GM21526 (cell line): ENCODE data around the gene HDAC4.

Experiments
- ATAC-seq: cut with Tn5 transposase; IDR thresholded peaks from one replicate; pipeline ENCODE4 v1.9.1; 2021; ENCODE audit warnings: moderate library complexity; ENCODE audit not compliant: unreplicated experiment, low FRiP score

Gene HDAC4

GRCh38 chr2:239106314-239106908 is 294.4 kb downstream of the HDAC4 start:
- ATAC-seq = no peak

- ATAC-seq = no peak
Measured at GRCh38 chr2:239105234-239105633, 295.6 kb downstream of the HDAC4 start.

DNA sequence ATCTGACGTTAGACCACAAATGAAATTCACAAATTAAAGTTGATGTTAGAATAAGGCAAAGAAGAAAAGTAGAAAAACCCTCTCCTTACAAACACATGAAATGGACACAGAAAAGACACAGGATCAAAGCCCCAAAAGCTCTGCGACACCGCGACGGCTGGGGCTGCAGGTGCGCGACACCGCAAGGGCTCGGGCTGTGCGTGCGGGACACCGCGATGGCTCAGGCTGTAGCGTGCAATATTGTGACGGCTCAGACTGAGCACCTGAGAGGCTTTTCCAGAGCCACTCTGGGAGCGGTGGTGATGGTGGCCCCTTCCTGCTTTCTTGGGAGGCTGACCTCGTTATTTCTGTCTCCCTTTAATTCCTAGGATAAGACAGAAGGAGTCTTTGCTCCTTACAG is 296.0 kb downstream of the HDAC4 start:
- ATAC-seq = no peak

GRCh38 chr2:239103125-239104098 is 297.4 kb downstream of the HDAC4 start:
- no peak for ATAC-seq

- ATAC-seq = no peak
Measured at GRCh38 chr2:239102266-239102665, 298.6 kb downstream of the HDAC4 start.

- ATAC-seq = no peak
Measured at GRCh38 chr2:239101807-239102206, 299.0 kb downstream of the HDAC4 start.

GRCh38 chr2:239101071-239101470 is 299.7 kb downstream of the HDAC4 start:
- no peak for ATAC-seq

DNA sequence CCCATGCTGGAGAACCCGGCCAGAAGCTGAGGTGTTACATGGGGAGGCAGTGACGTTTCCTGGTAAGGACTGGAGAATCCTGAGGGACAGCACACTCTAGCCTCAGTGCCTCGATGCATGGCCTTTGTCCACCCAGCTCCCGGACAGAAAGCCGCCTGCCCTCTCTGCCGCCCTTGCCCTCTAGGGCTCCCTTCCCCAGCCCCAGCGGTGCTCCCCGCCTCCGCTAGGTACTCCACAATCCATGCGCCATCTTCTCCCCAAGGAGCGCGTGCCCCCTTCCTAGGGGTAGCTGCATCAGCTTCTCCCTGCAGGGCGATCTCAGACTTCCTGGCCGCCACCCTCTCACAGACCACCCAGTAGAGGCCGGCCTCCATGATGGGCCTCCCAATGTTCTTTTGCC is 301.3 kb downstream of the HDAC4 start:
- no peak for ATAC-seq

- no peak for ATAC-seq
Measured at GRCh38 chr2:239098288-239098970, 302.4 kb downstream of the HDAC4 start.

DNA sequence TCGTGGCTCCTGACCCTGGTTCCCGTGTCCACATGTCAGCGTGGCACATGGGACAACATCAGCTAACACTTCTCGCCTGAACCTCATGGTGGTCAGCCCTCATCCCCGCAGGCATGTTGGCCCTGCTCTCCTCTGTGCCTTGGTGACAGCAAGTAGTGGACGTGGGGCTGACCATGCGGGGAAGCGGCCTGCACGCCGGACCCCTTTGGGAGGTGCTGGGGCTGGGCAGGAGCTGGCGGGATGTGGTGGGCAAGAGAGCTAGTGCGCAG is 303.5 kb downstream of the HDAC4 start:
- ATAC-seq = no peak

DNA sequence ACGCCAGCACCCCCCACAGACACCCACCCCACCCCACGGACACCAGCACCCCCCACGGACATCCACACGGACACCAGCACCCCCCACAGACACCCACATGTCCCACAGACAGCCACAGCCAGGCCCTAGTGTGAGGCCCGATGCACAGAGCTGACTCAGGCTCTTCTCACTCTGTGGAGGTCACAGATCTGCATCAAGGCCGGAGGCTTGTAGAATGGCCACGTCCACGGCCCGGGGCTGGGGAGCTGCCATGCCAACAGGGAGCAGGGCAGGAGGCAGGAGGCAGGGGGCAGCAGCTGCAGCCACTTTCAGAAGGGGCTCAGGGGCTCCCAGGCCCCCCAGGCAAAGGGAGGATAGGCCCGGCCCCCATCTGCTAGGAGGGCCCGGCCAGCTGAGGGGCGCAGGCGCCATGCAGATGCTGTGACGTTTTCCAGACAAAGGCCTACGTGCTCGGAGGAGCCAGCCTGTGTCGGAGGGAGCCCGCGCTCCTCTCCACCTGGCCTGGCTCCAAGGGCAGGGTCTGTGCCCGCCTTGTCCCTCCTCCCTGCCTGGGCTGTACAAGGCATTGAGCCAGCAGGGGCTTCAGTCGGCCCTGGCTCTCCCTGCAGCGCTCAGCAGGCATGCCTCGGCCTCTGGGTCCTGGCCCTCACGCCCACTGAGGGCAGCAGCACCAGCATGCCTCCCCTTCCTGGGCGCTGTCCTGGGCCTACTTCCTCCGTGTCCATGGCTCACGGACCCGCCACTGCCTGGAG is 304.0 kb downstream of the HDAC4 start:
- no peak for ATAC-seq

DNA sequence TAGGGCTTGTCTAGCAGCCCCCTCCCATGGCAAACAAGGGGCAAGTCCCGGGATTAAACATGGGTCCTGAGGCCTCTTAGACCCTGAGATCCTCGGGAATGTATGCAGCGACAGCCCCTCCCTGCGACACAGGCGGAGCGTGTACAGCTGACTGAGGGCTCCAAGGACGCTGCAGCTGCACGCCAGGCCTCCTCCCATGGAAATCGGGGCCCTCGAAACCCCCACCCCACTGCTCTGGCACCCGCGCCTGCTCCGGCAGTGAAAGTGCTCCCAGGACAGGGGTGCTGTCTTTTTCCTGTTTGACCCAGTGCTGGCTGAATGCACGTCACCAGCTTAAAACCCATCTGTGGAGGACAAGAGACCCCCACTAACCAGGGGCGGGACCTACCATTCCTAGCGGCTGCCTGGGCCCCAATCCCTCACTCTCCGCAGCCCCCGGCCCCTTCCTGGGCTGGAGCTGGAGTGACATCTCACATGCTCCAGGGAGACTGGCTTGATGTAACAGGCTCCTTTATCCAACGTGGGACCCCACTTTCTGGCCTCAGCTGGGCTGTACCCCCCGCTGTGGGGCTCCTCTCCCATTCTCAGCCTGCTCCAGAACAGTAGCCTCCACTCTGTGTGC is 305.2 kb downstream of the HDAC4 start:
- no peak for ATAC-seq

DNA sequence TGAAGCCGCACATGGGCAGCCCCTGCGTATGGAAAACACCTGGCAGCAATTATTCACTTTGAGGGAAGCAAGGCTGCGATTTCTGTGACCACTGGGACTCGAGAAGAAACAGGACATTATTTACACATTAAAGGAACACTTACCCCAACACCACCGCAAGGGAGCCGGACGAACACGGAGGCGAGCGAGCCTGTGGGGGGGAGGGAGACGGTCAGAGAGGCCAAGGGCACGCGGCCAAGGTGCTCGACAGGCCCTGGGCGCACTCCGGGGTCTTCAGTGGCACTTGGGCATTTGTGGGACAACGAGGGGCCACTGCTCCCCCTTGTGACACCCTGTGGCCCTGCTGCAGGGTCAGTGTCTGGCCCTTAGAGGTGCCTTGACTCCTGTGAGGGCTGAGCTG is 306.0 kb downstream of the HDAC4 start:
- no peak for ATAC-seq

GRCh38 chr2:239093952-239094351 is 306.9 kb downstream of the HDAC4 start:
- no peak for ATAC-seq

DNA sequence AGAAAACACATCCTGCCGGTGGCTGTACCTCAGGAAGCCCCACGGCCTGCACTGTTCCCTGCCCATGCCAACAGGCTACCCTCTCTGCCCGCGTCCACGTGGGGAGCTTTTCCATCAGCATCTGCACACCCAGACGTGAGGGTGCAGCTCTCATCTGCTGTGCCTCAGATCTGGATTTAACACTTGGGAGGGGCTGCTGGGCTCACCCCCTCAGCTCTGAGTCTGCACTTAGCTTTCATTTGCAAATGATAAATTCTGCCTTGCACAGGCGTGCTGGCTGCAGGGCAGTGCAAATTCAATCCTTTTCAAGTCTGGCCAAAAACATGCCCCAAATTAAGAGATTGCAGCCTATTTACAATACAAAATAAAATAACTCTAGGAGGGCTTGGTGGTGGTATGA is 307.3 kb downstream of the HDAC4 start:
- no peak for ATAC-seq

DNA sequence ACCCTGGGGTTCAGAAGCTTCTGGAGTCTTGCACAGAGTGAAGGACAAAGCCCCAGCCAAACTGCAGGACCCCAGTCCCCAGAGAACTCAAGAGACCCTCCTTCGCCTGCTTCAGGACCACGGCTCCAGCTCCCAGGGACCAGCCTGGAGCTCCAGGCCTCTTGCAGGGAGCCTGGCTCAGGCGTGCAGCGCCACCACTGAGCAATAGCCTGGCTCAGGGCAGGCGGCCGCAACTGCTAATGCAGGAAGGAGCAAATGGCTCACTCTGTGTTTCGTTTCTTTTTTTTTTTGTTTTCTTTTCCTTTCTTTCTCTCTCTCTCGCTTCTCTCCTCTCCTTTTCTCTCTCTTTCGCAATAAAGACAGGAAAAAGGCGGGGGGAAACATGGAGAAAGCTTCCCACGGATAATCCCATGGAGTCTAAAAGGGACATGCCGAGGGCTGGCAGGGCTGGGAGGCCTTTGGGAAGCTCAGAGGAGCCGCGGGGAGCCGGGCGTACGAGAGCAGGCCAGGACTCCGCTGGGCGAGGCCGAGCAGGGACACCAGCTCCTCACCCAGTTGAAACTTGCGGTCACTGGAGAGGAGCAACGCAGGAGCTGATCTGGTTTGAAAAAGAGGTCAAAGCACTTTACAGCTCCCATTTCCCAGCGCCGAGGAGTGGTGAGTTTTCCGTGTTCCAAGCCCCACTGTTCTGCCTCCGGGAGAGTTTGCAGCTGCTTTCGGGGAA is 308.1 kb downstream of the HDAC4 start:
- ATAC-seq = no peak

- no peak for ATAC-seq
Measured at GRCh38 chr2:239089884-239090283, 310.9 kb downstream of the HDAC4 start.

- ATAC-seq = no peak
Measured at GRCh38 chr2:239087046-239087710, 313.6 kb downstream of the HDAC4 start.

GRCh38 chr2:239086325-239087020 is 314.3 kb downstream of the HDAC4 start:
- ATAC-seq = no peak
